ENCODE results near the gene FBLN5.

DNA sequence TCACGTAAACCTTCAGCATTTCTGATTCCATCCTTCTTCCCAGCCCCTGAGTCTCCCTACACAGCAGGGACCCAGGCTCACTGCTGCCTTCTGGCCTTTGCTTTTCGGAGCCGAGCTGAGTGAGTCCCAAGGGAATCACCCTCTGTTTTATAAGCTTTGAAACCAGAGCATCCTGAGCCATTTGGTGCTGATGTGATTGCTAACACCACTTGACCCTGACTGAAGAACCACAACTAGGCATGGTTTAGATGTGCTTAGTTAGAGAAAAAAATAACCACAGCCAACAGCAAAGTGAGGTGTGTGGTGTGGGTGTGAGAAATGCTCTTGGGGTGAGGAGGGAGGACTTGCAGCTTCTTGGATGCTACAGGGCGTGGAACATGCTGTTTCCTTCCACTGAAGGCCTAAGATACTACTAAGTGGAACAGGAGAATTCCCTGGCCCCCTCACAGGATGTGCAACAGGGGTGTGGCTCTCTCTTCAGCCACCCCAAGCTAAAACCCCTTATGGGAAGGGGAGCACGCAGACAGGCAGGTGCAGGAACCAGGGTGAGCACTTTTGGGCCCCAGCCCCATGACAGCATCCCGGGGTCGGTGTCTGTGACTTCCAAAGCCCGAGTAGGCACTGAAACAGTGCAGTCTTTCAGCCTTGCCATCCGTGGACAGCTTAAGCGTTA is 80.0 kb downstream of the FBLN5 start, which contains the start of gene TC2N:
- no peak for TF ChIP-seq POLR2A (IDR thresholded peaks at IDR 0.05; ENCODE audit: low read depth, low read length)
- TF ChIP-seq EZH2 (IDR thresholded peaks at IDR 0.05; ENCODE audit: borderline replicate concordance, low read depth, low read length, severe bottlenecking), result no peak
- TF ChIP-seq, protein P1, sequence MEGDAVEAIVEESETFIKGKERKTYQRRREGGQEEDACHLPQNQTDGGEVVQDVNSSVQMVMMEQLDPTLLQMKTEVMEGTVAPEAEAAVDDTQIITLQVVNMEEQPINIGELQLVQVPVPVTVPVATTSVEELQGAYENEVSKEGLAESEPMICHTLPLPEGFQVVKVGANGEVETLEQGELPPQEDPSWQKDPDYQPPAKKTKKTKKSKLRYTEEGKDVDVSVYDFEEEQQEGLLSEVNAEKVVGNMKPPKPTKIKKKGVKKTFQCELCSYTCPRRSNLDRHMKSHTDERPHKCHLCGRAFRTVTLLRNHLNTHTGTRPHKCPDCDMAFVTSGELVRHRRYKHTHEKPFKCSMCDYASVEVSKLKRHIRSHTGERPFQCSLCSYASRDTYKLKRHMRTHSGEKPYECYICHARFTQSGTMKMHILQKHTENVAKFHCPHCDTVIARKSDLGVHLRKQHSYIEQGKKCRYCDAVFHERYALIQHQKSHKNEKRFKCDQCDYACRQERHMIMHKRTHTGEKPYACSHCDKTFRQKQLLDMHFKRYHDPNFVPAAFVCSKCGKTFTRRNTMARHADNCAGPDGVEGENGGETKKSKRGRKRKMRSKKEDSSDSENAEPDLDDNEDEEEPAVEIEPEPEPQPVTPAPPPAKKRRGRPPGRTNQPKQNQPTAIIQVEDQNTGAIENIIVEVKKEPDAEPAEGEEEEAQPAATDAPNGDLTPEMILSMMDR (IDR thresholded peaks at IDR 0.05; ENCODE audit: extremely low read depth in 1 of 2, insufficient read depth in 1 of 2, low read depth in 1 of 2, low read length in 2 of 2), result no peak
- no peak for TF ChIP-seq POLR2AphosphoS5 (IDR thresholded peaks at IDR 0.05; ENCODE audit: insufficient read depth, low read depth, low read length)
- TF ChIP-seq JUN (IDR thresholded peaks at IDR 0.05; ENCODE audit: borderline replicate concordance, insufficient read depth, insufficient read length, low read depth), result no peak
- no peak for TF ChIP-seq MAX (IDR thresholded peaks at IDR 0.05; ENCODE audit: insufficient read depth, insufficient read length)
- TF ChIP-seq FOS (IDR thresholded peaks at IDR 0.05; ENCODE audit: borderline replicate concordance, insufficient read depth, low read length), result no peak
- no peak for TF ChIP-seq MYC (IDR thresholded peaks at IDR 0.05; ENCODE audit: low read depth, low read length)

Measured in endothelial cell of umbilical vein (primary cell).